Ammon's horn (tissue), 1 donor: ENCODE data around the gene ZNF804A.

Source experiments
- DNase-seq: peaks from one replicate; pipeline ENCODE4 v3.0.0-alpha.2; 2016; ENCODE audit warnings: low spot score

Gene ZNF804A

GRCh38 chr2:184938221-184938985 is 340.1 kb downstream of the ZNF804A start:
- DNase-seq = no peak

- DNase-seq = no peak
Observed at GRCh38 chr2:184945326-184945725, 347.0 kb downstream of the ZNF804A start.

- no peak for DNase-seq
Observed at GRCh38 chr2:184945824-184946223, 347.5 kb downstream of the ZNF804A start.

GRCh38 chr2:184956856-184957255 is 358.5 kb downstream of the ZNF804A start:
- DNase-seq = no peak

- DNase-seq = no peak
Observed at GRCh38 chr2:184971546-184972068, 373.3 kb downstream of the ZNF804A start.
